MCF 10A (cell line): ENCODE results near the gene OR4K14. TPM values are rescaled to one million over a fixed set of nuclear protein-coding genes. Genes with fewer than 3 reads are reported as not detected.

Source experiments
- BruUV-seq: library from RNA; stranded (reverse); fragments of 400-500 nt; replicated peaks from 2 replicates; lab custom pipeline; 2021; lab: Mats Ljungman, UMichigan
- CTCF ChIA-PET: fragments of 300-600 bp; sonication (Branson Sonifier 250); formaldehyde crosslinking; extraction: SDS; loops from one replicate; lab custom pipeline; 2021; ENCODE audit warnings: antibody characterized with exemption, inconsistent platforms; lab: Yijun Ruan, JAX
- POLR2A ChIA-PET: fragments of 300-600, 350-650 bp; sonication (Branson Sonifier 250); formaldehyde crosslinking; extraction: SDS; loops from one replicate; lab custom pipeline; 2020; ENCODE audit warnings: antibody characterized with exemption, inconsistent platforms; lab: Yijun Ruan, JAX
- DNase-seq: peaks from one replicate; pipeline ENCODE4 v3.0.0-alpha.2; 2018; ENCODE audit not compliant: unreplicated experiment
- H3K27ac Mint-ChIP-seq: one replicate; pipeline ENCODE4 v1.8.0; 2022; ENCODE audit warnings: mild to moderate bottlenecking, low read depth, mixed read lengths; ENCODE audit not compliant: unreplicated experiment
- H3K27me3 Mint-ChIP-seq: one replicate; pipeline ENCODE4 v1.8.0; 2022; ENCODE audit warnings: mixed read lengths; ENCODE audit not compliant: insufficient read depth, unreplicated experiment
- H3K36me3 Mint-ChIP-seq: one replicate; pipeline ENCODE4 v1.8.0; 2022; ENCODE audit warnings: mild to moderate bottlenecking, moderate library complexity, mixed read lengths; ENCODE audit not compliant: insufficient read depth, unreplicated experiment
- H3K4me1 Mint-ChIP-seq: one replicate; pipeline ENCODE4 v1.8.0; 2022; ENCODE audit warnings: mixed read lengths; ENCODE audit not compliant: insufficient read depth, unreplicated experiment
- H3K4me3 Mint-ChIP-seq: one replicate; pipeline ENCODE4 v1.8.0; 2022; ENCODE audit warnings: mild to moderate bottlenecking, moderate library complexity, mixed read lengths; ENCODE audit not compliant: unreplicated experiment
- H3K9me3 Mint-ChIP-seq: one replicate; pipeline ENCODE4 v1.8.0; 2022; ENCODE audit warnings: mixed read lengths; ENCODE audit not compliant: unreplicated experiment
- CTCF ChIP-seq: fragments of 200-600 bp; IDR thresholded peaks from one replicate; pipeline ENCODE4 v1.8.0; 2022; ENCODE audit warnings: antibody characterized with exemption, mild to moderate bottlenecking; ENCODE audit not compliant: unreplicated experiment
- intact Hi-C: fragments of 100-400 bp; cut with micrococcal nuclease; formaldehyde crosslinking; loops from 2 replicates; pipeline ENCODE4 v1.14.1; 2022
- total RNA-seq: library from RNA; stranded (reverse); gene quantifications from 2 replicates; pipeline ENCODE4 v1.2.3, GENCODE V29; 2022

The OR4K14 gene
- total RNA-seq, 1 experiment from 2014 or later: not detected

- Mint-ChIP-seq H3K27me3 (peaks cover 39% of the 10 kb centered on the region), H3K36me3 (no peaks in the 10 kb centered on the region), H3K9me3 (no peaks in the 10 kb centered on the region), H3K4me1 (no peaks in the 10 kb centered on the region), H3K4me3 (no peak within 1 kb of the TSS), H3K27ac (no peak within 1 kb of the TSS)
- intact Hi-C loops: no loop called here
- DNase-seq: no peak
- ChIA-PET POLR2A (no interaction called here), CTCF (no interaction called here)
- no TSS peak for BruUV-seq
- TF ChIP-seq CTCF: no peak
Measured at GRCh38 chr14:20035938-20036337, 16.8 kb upstream of the OR4K14 start, which contains the start of gene OR4K13. TSS of gene OR4K13 (minus strand) at chr14:20036038. CDS start at chr14:20034758, 1,280 bp downstream.

GRCh38 chr14:20035449-20035848, 16.3 kb upstream of the OR4K14 start:
- BruUV-seq: no TSS peak

GRCh38 chr14:20031058-20031457, 12.0 kb upstream of the OR4K14 start:
- DNase-seq: no peak
- Mint-ChIP-seq H3K4me1 (no peaks in the 10 kb centered on the region), H3K27me3 (peaks cover 38% of the 10 kb centered on the region), H3K36me3 (no peaks in the 10 kb centered on the region), H3K4me3 (no peak overlapping the region), H3K9me3 (no peaks in the 10 kb centered on the region), H3K27ac (no peak overlapping the region)
- BruUV-seq: no TSS peak
- intact Hi-C loops: no loop called here
- ChIA-PET CTCF (no interaction called here), POLR2A (interaction anchor here (0.7 kb wide), 1 partner anchor 18 kb away, joined by 3 read pairs; no protein-coding TSS in a partner anchor)
- no peak for TF ChIP-seq CTCF

More at GRCh38 chr14:20035449-20035848, 16.3 kb upstream of the OR4K14 start:
- H3K27ac Mint-ChIP-seq: no peak overlapping the region
- ChIA-PET POLR2A (no interaction called here), CTCF (no interaction called here)
- no peaks in the 10 kb centered on the region for H3K36me3 Mint-ChIP-seq
- TF ChIP-seq CTCF: no peak
- DNase-seq: no peak
- H3K4me1 Mint-ChIP-seq: no peaks in the 10 kb centered on the region
- H3K9me3 Mint-ChIP-seq: no peaks in the 10 kb centered on the region
- intact Hi-C loops: no loop called here
- no peak overlapping the region for H3K4me3 Mint-ChIP-seq
- H3K27me3 Mint-ChIP-seq: peaks cover 39% of the 10 kb centered on the region

- intact Hi-C loops: no loop called here
- H3K4me1 Mint-ChIP-seq: no peaks in the 10 kb centered on the region
- no TSS peak for BruUV-seq
- no peaks in the 10 kb centered on the region for H3K36me3 Mint-ChIP-seq
- peaks cover 36% of the 10 kb centered on the region for H3K27me3 Mint-ChIP-seq
- H3K4me3 Mint-ChIP-seq: no peak overlapping the region
- no peak for TF ChIP-seq CTCF
- peaks cover 26% of the 10 kb centered on the region for H3K9me3 Mint-ChIP-seq
- H3K27ac Mint-ChIP-seq: no peak overlapping the region
- CTCF ChIA-PET: no interaction called here
- no peak for DNase-seq
- POLR2A ChIA-PET: no interaction called here
Measured at GRCh38 chr14:20008156-20008555, 11.0 kb downstream of the OR4K14 start.
